Left colon (tissue), 2 donors: ENCODE results near the gene PEX16. TPM values are rescaled to one million over a fixed set of nuclear protein-coding genes. Genes with fewer than 3 reads are reported as not detected.

Experiments
- ATAC-seq: fragments of 200-7000 bp; cut with Tn5 transposase; one replicate; pipeline ENCODE4 v1.9.1; 2020; ENCODE audit warnings: mild to moderate bottlenecking, moderate library complexity
- DNase-seq, 2 donors: peaks; one replicate each; pipeline ENCODE4 v3.0.0-alpha.2; 2020
- intact Hi-C, 2 donors: fragments of 100-400 bp; cut with DNase I in 1 of 2; cut with micrococcal nuclease in 1 of 2; formaldehyde crosslinking; loops; one replicate each; pipeline versions ENCODE4 v1.11.2 to v1.14.0; 2022; cut with DNase I, micrococcal nuclease
- total RNA-seq, 2 donors: library from RNA; stranded (reverse); fragmentation: NEBNext Ultra II Directional; extraction: Animal tissue kit (Norgen Biotek cat#: 25700); gene quantifications; one replicate each; pipeline ENCODE4 v1.2.1, GENCODE V29; 2021
- donor health status: DM: no; HTN: no; CAD: no.
- donor health status: DM: yes; HTN: yes; CAD: no.

The PEX16 gene
- total RNA-seq, 2 donors from 2014 or later: 39.6 to 42.9 TPM

DNA sequence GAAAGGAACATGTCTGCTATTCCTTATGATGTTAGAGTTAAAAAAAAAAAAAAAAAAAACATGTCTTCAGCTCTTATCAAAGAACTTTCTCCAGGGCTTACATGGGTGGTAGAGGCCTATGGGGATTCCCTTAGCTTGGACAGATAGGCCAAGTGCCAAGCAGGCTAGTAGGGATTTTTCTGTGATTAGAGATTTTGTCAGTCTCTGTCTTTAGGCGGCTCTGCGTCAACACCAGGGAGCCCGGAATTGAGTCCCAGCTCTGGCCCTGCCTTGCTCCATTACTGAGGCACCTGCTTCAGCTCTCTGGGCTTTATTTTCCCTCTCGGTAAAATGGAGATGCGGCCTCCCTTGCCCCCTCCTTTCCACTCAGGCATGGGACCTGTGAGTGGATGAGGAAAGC, 57.3 kb downstream of the PEX16 start:
- DNase-seq (no peak), ATAC-seq (no peak)
- intact Hi-C loops: no loop called here

Other genes starting within 250 kb of the PEX16 start
- 10 to 100 TPM; 48.6 to 56.8 TPM for gene SLC35C1, start 112.7 kb downstream of the PEX16 start, total RNA-seq
- gene CRY2, start 70.4 kb downstream of the PEX16 start, total RNA-seq: 10 to 100 TPM; 25.6 to 31.3 TPM
- gene MAPK8IP1, start 32.2 kb downstream of the PEX16 start, total RNA-seq: 1 to 10 TPM; 1.7 to 4.0 TPM
- gene FREY1, start 10.6 kb downstream of the PEX16 start, total RNA-seq: 1 to 10 TPM in 1 of 2 donors, under 1 TPM in 1; 0.61 to 1.3 TPM
- 1 to 10 TPM; 1.1 to 4.2 TPM for gene LARGE2, start 4.8 kb upstream of the PEX16 start, total RNA-seq
- gene PHF21A, start 203.6 kb upstream of the PEX16 start, total RNA-seq: 10 to 100 TPM; 19.9 to 24.5 TPM